Neural crest cell (in vitro differentiated cells): ENCODE data around the gene LPP. TPM values are rescaled to one million over a fixed set of nuclear protein-coding genes. Genes with fewer than 3 reads are reported as not detected.

Source experiments
- DNase-seq: peaks from one replicate; pipeline ENCODE4 v3.0.0; 2021; ENCODE audit warnings: low read depth, mixed read lengths, low spot score
- H3K27ac Mint-ChIP-seq: one replicate; pipeline ENCODE4 v1.8.0; 2021; ENCODE audit warnings: mild to moderate bottlenecking, mixed read lengths; ENCODE audit not compliant: unreplicated experiment
- H3K27me3 Mint-ChIP-seq: 2 replicates; pipeline ENCODE4 v1.8.0; 2021; ENCODE audit warnings: low read depth, mild to moderate bottlenecking, mixed read lengths
- H3K36me3 Mint-ChIP-seq: 2 replicates; pipeline ENCODE4 v1.8.0; 2021; ENCODE audit warnings: low read depth, mild to moderate bottlenecking, mixed read lengths
- H3K4me1 Mint-ChIP-seq: 2 replicates; pipeline ENCODE4 v1.8.0; 2021; ENCODE audit warnings: mixed read lengths
- H3K4me3 Mint-ChIP-seq: one replicate; pipeline ENCODE4 v1.8.0; 2021; ENCODE audit warnings: mild to moderate bottlenecking, mixed read lengths
- H3K9me3 Mint-ChIP-seq: 2 replicates; pipeline ENCODE4 v1.8.0; 2021; ENCODE audit warnings: mixed read lengths
- CTCF ChIP-seq: fragments of 200-600 bp; sonication (generic); conservative IDR thresholded peaks from 2 replicates; pipeline ENCODE4 v1.5.0; 2021; ENCODE audit warnings: antibody characterized with exemption, mild to moderate bottlenecking
- total RNA-seq: library from RNA; stranded (reverse); gene quantifications from 2 replicates; pipeline ENCODE4 v1.2.1, GENCODE V29; 2021

The LPP gene
- total RNA-seq, 1 donor from 2014 or later: 38.7 TPM

GRCh38 chr3:188490416-188490815, 336.5 kb downstream of the LPP start:
- no peak for TF ChIP-seq CTCF
- H3K4me1 Mint-ChIP-seq: peaks cover 15% of the 10 kb centered on the region
- DNase-seq: no peak
- H3K4me3 Mint-ChIP-seq: no peak overlapping the region
- peaks cover 15% of the 10 kb centered on the region for H3K36me3 Mint-ChIP-seq
- no peaks in the 10 kb centered on the region for H3K27me3 Mint-ChIP-seq
- H3K9me3 Mint-ChIP-seq: no peaks in the 10 kb centered on the region
- H3K27ac Mint-ChIP-seq: no peak overlapping the region

- Mint-ChIP-seq H3K9me3 (no peaks in the 10 kb centered on the region), H3K4me1 (peaks cover 15% of the 10 kb centered on the region), H3K4me3 (no peak overlapping the region), H3K36me3 (peaks cover 13% of the 10 kb centered on the region), H3K27ac (no peak overlapping the region), H3K27me3 (no peaks in the 10 kb centered on the region)
- TF ChIP-seq CTCF: no peak
- DNase-seq: no peak
These were observed 337.3 kb downstream of the LPP start for GRCh38 chr3:188491276-188491687.

- Mint-ChIP-seq H3K9me3 (no peaks in the 10 kb centered on the region), H3K27ac (no peak overlapping the region), H3K4me1 (peaks cover 11% of the 10 kb centered on the region), H3K27me3 (no peaks in the 10 kb centered on the region), H3K36me3 (no peaks in the 10 kb centered on the region), H3K4me3 (no peak overlapping the region)
- no peak for TF ChIP-seq CTCF
- DNase-seq: no peak
These were observed 342.4 kb downstream of the LPP start for GRCh38 chr3:188496390-188496789.

GRCh38 chr3:188497021-188497420, 343.1 kb downstream of the LPP start:
- TF ChIP-seq CTCF: no peak
- Mint-ChIP-seq H3K36me3 (peaks cover 2% of the 10 kb centered on the region), H3K4me3 (no peak overlapping the region), H3K9me3 (peaks cover 2% of the 10 kb centered on the region), H3K27me3 (no peaks in the 10 kb centered on the region), H3K27ac (no peak overlapping the region), H3K4me1 (peaks cover 11% of the 10 kb centered on the region)
- no peak for DNase-seq

GRCh38 chr3:188503647-188504046, 349.7 kb downstream of the LPP start:
- Mint-ChIP-seq H3K27ac (no peak overlapping the region), H3K36me3 (peaks cover 22% of the 10 kb centered on the region), H3K4me1 (peaks cover 16% of the 10 kb centered on the region), H3K4me3 (no peak overlapping the region), H3K9me3 (peaks cover 17% of the 10 kb centered on the region), H3K27me3 (no peaks in the 10 kb centered on the region)
- TF ChIP-seq CTCF: no peak
- no peak for DNase-seq

DNA sequence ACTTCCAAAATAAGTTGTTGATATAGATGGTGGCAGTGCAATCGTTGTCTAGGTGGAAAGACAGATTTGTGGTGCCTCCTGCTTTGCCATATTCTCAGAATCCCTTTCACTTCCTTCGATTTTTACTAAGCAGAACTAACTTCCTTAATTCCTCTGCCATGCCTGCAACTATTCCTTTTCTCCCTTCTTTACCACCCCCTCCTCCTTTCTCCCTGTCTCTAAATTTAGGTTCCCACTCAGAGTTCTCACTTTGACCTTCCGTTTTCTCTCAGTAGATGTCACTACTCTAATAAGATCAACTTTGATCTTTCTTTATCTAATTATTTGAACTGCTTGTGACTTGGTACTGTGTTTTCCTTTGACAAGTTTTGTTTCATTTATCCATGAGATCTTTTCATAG, 351.2 kb downstream of the LPP start:
- Mint-ChIP-seq H3K27ac (no peak overlapping the region), H3K27me3 (no peaks in the 10 kb centered on the region), H3K4me3 (no peak overlapping the region), H3K9me3 (peaks cover 17% of the 10 kb centered on the region), H3K36me3 (peaks cover 22% of the 10 kb centered on the region), H3K4me1 (peaks cover 16% of the 10 kb centered on the region)
- TF ChIP-seq CTCF: no peak
- no peak for DNase-seq
